HG03432 (cell line): ENCODE measurements around the gene CAMK1D.

Experiments used
- ATAC-seq: cut with Tn5 transposase; IDR thresholded peaks from one replicate; pipeline ENCODE4 v1.9.1; 2021; ENCODE audit warnings: mild to moderate bottlenecking, moderate library complexity; ENCODE audit not compliant: unreplicated experiment

The CAMK1D gene

DNA sequence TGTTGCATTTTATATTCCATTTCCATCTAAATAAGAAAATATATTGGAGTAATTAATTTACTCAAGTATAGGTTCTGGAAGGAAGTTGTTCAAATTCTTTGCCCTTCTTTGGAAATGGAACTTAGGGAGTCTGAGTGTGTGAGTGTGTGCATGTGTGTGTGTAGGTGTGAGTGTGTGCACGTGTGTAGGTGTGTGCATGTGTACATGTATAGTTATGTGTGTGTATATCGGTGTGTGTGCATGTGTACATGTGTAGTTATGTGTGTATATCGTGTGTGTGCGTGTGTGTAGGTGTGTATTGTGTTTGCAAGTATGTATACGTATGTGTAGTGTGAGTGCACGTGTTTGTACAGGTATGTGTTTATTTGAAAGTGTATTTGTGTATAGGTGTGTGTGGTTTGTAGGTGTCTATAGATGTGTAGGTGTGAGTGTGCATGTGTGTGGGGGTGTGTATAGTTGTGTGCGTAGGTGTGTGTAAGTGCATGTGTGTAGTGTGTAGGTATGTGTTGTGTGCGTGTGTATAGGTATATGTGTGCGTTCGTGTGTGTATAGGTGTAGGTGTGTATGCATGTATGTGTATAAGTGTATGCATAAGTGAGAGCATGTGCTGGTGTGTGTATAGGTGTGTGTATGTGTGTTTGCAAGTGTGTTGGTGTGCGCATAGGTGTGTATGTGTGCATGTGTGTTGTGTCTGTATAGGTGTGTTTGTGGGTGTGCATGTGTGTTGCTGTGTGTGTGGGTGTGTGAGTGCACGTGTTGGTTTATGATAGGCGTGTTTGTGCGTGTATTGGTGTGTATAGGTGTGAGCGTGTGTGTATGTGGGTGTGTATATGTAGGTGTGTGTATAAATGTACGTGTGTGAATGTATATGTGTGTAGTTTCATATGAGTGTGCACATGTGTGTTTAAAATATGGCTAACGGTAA lies 266.2 kb downstream of the CAMK1D start:
- ATAC-seq, result no peak

DNA sequence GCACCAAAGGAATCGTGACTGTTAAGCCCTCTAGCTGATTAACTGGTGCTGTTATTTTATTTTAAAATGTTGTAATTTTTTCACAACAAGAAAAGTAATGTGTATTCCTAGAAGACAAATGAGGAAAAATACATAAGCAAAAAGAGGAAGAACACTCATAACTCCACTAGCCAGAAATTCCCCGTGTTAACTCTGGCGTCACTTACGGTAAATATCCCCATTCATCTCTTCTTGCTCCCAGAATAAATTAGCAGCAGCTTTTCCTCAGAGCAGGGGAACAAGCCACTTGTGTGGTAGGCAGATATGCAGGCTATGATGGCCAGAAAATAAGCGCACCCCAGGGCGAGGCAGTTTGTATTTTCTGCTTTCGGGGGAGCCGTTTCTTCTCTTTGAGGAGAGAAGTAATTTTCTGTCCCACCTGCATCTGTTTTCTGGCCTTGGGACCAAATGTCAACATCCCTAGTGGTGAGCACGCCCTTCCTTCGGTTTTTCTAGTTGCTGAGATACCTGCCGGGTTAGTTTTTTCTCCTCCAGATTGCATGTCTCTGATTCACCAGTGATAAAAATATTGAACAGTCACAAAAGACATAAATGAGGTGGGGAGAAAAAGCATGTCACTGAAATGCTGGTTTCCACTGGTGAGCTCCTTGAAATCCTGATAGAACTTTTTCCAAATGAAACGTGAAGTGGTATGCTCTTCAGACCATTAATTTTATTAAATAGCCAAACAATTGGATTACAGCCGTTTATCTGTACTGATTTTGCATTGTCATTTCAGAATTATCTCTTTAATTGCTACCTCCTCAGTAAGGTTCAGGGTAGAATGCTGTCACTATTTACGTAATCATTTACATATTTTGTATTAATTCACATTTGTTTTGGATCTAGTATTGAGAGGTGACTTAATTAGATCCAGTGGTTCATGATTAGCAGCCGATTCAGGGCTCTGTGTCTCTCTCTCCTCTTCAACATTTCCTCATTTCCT lies 268.1 kb downstream of the CAMK1D start:
- no peak for ATAC-seq

DNA sequence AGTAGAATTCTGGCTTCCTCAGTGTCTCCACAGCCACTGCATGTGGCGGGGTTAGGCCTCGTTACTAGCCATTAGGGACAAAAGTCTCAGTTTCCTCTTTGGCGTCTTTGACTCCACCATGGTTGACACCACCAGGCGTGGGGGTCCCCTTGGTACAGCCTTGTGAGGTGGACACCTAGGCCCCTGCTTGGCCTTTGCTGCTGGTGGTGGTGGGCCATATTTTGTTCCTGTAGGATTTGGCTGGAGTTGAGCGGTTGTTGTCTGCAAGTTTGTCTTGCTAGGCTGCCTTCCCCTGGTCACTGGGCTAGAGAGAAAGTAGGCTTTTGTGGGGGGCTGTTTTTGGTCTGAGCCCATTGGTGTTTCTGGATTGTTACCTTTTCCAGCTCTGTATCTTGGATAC lies 272.7 kb downstream of the CAMK1D start:
- ATAC-seq, result no peak

DNA sequence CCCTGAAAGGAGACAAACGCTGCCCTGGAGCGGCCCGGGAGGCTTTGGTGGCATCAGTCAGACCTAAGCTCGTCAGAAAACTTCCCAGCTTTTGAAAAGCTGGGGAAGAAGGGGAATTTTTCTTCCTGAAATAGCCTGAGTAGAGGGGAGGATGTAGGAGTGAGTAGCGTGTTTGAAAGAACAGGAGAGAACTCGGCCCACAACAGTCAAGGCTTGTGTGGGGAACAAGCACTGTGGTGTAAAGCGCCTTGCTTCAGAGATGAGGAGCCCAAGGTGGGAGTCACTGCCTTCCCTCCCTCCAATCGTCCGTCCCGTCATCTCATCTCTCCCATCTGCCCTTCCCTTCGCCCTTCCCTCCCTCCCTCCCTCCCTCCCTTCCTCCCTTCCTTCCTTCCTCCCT lies 273.3 kb downstream of the CAMK1D start:
- no peak for ATAC-seq

DNA sequence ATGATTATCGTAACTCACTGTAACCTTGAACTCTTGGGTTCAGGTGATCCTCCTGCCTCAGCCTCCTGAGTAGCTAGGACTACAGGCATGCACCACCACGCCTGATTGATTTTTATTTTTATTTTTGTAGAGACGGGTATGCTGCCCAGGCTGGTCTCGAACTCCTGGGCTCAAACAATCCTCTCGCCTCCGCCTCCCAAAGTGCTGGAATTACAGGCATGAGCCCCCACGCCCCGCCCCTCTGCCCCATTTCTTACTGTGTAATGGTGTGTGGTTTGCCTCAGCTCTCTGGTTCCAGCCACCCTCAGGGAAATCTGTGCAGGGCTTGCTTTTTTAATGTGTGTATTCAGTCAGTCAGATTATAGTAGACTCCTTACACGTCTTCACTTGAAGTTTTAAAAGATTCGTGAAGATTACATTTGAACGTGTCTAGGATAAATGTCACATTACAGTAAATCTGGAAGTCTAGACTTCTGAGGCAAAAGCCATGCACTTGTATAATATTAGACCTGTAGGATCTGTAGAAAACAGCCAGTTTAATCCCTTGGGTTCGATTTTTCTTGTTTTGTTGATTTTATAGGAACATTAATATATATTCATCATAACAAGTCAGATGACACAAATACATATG lies 276.2 kb downstream of the CAMK1D start:
- no peak for ATAC-seq

DNA sequence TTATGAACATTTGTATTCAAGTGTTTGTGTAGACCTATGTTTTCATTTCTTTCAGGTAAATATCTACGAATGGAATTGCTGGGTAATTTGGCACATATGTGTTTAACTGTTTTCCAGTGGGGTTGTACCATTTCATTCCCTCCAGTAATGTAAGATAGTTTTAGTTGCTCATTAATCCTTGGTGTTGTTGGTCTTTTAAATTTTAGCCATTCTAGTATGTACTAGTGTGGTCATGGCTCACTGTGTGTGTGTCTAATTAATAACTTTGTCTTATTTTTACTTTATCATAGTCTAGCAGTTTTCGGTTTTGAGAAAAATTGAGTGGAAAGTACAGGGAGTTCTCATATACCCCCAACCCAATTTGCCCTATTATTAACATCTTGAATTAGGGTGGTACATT lies 278.8 kb downstream of the CAMK1D start:
- no peak for ATAC-seq

DNA sequence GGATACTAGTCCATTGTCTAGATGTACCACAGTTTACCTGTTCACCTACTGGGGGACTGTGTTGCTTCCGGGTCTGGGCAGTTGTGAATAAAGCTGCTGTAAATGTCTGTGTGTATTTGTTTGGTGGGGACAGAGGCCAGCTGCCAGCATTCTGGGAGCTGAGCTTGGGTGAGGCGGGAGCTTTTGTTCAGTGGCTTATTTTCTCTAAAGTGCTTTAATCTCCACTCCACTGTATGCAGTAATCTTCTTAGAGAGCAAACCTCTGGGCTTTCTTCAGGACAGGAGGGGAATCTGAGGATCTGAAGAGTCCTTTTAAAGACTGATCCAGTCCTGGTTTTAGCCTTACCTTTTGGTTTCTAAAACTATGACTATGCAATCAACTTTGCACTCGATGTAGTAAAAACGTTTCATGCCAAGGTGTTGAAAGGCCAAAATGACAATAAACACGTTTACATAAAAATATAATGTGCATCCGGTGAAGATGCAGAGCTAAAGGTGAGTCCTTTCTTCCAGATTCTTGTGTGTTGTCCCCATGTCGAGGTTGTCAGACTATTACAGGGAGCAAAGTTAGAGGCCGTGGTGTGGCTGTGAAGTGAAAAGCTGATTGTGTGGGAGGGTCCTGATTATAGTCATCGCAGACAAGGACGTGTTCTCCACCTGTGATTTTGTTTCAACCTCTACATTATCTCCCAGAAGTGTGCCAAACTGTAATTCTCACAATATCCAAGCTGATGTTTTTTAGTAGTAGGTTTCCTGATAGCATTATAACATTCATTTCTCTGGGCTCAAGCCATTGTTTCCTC lies 279.8 kb downstream of the CAMK1D start:
- ATAC-seq, result no peak

DNA sequence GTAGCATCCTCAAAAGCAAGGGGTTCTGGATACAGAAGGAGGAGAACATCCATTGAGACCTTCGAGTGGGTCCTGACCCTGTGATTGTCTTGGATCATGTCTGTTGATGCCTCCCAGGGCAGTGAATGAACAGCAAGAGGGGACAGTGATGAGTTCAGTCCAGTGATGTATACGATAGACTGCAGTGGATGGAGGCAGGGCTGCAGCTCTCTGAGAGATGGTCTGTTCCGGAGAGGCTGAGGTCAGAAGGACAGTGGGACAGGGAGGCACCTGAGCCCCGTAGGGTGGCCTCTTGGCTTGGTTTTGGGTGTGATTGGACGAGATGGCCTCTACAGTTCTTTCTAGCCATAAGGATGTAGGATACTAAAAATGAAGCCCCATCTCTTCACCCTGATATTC lies 280.4 kb downstream of the CAMK1D start:
- no peak for ATAC-seq

DNA sequence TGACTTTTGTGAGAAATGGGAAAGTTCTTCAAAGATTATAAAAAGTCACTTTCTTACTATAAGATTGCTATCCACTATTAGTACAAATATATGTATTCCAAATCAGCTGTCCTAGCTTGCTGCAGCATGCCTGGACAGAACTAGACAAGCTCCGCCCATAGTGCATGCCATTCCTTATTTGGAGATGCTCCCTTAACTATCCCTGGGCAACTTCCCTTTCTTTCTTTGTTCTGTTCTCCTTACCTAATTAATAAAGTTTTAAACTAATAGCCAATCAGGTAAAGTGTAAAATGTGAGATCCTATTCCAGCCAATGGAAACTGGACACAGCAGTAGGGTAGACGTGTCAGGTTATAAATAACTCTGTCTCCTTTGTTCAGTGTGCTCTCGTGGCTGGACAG lies 281.9 kb downstream of the CAMK1D start:
- no peak for ATAC-seq

DNA sequence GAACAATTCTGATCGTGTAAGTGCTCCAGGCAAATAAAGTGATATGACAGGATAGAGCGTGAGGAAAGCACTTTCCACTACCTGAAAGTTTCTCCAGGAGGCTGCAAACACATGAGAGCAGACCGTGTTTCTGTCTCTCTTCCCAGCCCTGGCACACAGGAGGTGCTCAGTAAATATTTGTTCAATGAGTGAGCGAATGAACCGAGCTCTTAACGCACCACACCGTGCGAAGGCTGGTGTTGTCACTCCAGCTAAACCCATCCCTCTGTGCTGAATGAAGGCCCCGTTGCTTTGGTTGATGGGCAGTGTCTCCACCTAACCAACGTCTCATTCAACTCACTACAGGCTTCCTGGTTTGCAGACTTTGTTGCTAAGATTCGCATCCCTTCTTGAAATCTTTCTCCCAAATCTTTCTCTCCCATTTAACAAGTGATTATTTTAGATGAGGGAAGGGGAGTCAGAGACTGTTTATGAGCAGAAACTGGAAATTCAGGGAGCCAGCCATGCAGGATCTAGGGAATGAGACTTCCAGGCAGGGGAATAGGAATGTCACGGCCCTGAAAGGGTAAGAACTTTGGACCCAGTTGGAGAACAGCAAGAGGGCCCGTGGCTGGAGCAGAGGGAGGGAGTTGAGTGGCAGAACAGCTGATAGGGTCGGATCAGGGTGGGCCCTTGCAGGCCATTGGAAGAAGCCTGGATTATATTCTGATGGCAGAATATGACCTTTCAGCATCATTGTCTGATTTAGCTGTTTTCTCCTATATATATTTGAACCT lies 282.6 kb downstream of the CAMK1D start:
- no peak for ATAC-seq

DNA sequence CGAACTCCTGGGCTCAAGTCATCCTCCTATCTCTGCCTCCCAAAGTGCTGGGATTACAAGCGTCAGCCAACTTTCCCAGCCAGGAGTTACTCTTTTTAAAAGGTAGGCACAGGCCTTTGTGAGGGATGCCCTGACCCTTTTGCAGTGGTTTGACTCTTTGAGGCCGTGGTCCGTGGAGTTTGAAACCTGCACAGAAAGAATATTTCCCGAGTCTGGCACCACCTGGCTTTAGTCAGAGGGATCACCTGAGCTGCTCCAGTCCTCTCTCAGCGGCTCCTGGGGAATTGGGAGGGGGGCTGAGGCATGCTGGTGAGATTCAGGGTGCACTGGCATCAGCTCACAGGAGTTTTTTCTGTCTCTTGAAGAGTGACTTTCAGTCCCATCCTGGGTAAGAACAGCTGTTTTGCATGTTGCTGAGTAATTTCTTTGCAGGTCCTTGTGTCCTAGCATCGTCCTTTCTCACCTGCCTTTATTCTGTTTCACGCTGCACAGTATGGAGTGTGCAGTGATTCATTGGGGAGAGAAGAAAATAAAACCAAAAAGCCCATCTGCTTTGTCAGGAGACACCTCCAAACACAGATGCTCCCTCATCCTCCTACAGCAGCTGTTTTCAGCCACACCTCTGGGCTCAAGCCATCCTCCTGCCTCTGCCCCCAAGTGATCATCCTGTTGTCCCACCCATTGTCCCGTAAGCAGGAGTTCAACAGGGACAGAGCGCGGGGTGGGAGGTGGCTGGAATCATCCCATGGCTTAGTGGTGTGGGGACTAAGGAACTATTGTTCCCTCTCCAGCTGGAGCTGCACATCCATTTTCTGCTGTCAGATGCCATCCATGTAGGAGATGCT lies 284.7 kb downstream of the CAMK1D start:
- ATAC-seq, result no peak

DNA sequence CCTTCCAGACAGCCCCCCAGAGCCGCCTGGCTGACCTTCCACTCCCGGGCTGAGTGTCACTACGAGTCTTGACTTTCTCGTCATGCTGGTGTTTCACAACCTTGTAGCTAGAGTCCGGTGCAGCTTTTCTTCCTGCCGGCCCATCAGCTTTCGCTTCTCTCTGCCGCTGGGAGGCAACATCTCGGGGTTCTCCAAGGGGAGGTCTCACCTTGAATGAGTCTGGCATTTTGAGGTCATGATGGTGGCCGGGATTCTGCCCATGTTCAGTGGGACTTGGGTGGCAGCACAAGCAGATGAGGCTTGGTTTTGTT lies 285.2 kb downstream of the CAMK1D start:
- no peak for ATAC-seq

DNA sequence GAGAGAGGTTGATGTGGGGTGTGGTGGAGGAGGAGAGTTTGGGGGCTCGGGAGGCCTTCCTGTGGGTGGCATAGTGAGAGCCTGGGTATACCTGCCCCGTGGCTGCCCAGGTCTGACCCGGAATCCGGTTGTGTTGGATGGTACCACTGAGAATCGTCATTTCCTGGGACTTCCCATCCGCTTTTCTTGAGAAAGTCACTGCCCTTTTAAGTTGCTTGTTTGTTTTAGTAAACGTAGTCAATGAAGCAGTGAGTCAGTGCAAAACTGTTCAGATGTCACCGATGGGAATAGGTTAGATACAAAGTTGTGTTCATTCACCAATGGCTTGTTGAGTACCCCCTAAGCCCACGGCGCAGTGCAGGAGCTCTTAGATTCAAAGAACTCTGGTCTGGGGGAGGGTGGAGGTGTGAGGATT lies 285.8 kb downstream of the CAMK1D start:
- no peak for ATAC-seq

DNA sequence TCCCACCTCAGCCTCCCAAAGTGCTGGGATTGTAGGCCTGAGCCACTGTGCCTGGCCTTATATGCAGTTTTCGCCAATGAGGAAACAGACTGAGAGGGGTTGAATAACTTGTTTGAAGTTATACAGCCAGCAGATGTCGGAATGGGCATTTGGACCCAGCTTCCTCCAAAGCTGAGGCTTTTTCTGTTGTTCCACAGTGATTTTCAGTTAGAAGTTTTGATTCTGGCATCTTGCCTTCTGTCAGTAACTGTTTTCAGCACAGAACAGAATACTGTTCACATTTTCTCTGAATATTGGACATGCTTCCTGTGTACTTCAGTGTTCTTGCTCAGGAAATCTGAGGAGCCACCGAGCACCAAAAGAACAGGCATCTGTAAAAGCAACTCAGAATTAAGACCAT lies 287.2 kb downstream of the CAMK1D start:
- ATAC-seq, result no peak

DNA sequence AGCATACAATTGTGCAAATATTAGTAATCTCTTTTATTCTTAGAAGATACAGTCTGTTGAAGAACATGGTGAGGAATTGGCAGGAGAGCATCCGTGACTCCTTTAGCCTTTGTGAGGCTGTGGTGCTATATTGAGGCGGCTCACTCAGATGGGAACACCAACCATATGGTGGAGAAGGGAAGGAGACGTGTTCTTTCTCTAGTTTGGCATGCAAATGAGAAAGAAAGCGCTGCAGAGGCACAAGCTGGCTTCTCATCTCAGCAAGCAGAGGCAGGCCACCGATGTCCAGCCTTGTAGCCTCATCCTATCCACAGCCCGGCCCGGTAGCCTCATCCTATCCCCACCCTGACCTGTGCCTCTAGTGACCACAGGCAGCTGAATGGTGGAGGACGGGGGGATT lies 288.3 kb downstream of the CAMK1D start:
- ATAC-seq, result no peak

DNA sequence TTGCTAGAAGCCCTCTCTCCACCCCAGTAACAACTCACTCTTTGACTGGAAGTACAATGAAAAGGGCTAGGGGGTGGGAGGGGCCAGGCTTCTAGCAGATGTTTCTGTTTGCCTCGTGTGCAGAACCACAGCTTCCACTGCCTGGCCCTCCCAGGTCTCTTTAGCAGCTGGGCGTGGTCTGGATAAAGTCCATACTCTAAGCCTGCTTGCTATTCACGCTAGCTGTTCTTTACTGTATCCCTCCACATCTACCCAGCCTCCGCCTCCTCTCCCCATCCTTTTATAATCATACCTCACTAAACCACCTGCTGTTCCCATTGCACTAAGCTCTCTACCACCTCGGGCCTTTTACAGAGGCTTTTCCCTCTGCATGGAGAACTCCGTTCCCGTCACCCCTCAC lies 288.8 kb downstream of the CAMK1D start:
- ATAC-seq, result no peak

DNA sequence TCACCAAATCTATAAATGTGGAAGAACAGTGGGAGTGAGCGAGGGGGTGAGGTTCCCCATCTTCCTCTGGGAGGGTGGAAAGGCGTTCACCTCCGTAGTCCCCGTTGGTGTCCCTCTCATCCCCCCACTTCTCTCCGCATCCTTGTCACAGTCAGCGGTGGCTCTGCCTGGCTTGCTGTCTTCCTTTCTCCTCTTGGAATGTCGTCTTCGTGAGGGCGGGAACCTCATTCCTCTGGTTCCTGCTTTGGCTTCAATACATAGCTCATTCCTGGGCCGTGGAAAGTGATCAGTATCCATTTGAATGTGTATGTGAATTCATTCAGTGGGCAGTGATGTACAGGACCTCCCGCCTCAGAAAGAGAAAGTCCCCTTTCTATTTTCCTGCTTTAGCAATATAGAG lies 289.4 kb downstream of the CAMK1D start:
- no peak for ATAC-seq

DNA sequence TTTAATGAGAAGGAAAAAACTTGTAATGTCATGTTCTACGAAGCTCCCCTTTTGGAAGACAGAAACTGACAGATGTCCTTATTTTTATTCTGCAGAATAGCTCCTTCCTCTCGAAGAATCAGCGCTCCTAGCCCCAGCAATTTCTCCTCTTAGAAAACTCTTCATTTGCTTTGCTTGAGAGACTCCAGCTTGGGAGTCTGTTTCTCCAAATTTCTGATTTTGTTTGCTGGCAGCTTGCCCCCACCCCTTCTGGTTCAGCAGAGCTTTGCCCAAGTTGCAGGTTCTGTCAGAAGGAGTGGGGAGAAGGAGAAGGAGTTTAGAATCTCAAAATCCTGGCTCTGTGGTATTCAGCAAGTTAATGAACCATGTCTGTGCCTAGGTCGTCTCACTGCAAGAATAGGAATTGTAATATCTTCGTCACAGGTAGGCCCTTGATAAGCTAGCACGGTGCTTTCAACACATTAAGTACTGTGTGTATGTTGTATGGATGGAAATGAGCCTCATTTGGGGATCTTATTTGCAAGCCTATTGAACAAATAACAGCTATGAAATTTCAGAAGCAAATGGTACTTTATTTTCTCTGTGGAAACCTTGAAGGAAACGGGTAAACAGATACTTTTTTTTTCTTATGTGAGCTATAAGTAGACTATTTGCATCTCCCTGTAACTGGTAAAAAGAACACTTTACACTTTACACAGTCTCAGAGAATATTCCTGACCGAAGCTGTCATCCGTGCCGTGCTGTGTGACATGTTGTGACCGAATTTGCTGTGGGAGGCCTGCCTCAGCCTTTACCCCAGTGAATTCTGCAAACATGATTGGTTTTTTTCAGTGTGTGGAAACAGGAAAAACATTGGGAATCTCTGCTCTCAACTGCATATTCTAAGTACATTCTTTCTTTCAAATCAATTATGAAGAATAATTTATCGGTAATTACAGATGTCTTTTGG lies 290.9 kb downstream of the CAMK1D start:
- ATAC-seq, result no peak
